SU-DHL-6 (cell line): ENCODE data around the gene BAHCC1.

Experiments used
- EZH2phosphoT487 ChIP-seq: fragments of 200-600 bp; sonication (generic), shearing (Covaris generic); conservative IDR thresholded peaks from 2 replicates; pipeline ENCODE4 v1.6.1; 2018; ENCODE audit warnings: mild to moderate bottlenecking, antibody characterized with exemption, low read length, moderate library complexity, mixed read lengths
- TF ChIP-seq, protein P1 (sequence below): fragments of 200-600 bp; sonication (generic); IDR thresholded peaks from one replicate; pipeline ENCODE4 v1.5.1; 2017; ENCODE audit warnings: antibody characterized with exemption, mild to moderate bottlenecking, low read length, moderate library complexity; ENCODE audit not compliant: insufficient read depth, poor library complexity, severe bottlenecking

- TF ChIP-seq, protein P1, sequence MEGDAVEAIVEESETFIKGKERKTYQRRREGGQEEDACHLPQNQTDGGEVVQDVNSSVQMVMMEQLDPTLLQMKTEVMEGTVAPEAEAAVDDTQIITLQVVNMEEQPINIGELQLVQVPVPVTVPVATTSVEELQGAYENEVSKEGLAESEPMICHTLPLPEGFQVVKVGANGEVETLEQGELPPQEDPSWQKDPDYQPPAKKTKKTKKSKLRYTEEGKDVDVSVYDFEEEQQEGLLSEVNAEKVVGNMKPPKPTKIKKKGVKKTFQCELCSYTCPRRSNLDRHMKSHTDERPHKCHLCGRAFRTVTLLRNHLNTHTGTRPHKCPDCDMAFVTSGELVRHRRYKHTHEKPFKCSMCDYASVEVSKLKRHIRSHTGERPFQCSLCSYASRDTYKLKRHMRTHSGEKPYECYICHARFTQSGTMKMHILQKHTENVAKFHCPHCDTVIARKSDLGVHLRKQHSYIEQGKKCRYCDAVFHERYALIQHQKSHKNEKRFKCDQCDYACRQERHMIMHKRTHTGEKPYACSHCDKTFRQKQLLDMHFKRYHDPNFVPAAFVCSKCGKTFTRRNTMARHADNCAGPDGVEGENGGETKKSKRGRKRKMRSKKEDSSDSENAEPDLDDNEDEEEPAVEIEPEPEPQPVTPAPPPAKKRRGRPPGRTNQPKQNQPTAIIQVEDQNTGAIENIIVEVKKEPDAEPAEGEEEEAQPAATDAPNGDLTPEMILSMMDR: peak; percentile 44
- TF ChIP-seq EZH2phosphoT487: no peak
Observed at GRCh38 chr17:81440511-81441244, 45.4 kb downstream of the BAHCC1 start.
